Fibroblast of skin of right quadriceps (primary cell): ENCODE measurements around the gene ARFGEF3.
"Not testable (repeated sequence)": the region's sequence is repeated elsewhere in the genome, so short reads cannot be mapped to it uniquely, and the experiment has no call there.

Experiments
- DNase-seq: peaks from one replicate; pipeline ENCODE4 v3.0.0-alpha.2; 2013

The ARFGEF3 gene

GRCh38 chr6:138318741-138319375, 157.1 kb downstream of the ARFGEF3 start:
- no peak for DNase-seq

GRCh38 chr6:138321934-138322333, 160.2 kb downstream of the ARFGEF3 start:
- DNase-seq = no peak

- no peak for DNase-seq
Observed at GRCh38 chr6:138323821-138324220, 162.1 kb downstream of the ARFGEF3 start.

DNA sequence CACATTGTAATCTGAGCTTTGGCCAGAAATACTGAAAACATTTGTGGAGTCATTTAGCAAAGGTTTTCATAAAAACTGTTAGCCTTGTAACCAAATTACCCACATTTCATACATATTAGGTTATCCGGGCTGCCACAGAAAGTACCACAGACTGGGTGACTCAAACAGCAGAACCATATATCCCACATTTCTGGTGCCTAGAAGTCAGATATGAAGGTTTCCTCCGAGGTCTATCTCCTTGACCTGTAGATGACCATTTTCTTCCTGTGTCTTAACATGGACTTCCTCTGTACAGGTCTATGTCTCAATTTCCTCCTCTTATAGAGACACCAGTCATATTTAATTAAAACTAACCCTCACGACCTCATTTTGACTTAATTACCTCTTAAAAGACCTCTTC, 166.5 kb downstream of the ARFGEF3 start:
- DNase-seq = no peak

- no peak for DNase-seq
Observed at GRCh38 chr6:138330763-138331162, 169.0 kb downstream of the ARFGEF3 start.

DNA sequence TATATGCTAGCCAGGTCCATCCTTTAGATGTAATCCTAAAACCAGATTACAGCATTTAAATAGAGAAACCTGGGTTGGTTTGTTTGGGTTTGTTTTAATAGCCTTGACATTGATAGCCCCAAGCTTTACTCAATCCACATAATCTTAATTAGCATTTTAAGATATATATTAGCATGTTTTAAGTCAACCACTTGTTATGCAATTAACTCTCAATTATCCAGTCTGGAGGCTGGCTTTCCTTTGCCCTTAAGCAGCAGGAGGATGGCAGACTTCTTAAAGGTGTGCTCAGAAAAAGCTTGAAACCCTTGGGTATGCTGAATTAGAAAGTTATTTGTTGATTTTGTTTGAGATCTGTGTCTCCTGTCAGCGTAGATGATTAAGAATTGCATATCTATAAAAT, 169.7 kb downstream of the ARFGEF3 start:
- DNase-seq = no peak

GRCh38 chr6:138331984-138332383, 170.2 kb downstream of the ARFGEF3 start:
- DNase-seq = no peak

DNA sequence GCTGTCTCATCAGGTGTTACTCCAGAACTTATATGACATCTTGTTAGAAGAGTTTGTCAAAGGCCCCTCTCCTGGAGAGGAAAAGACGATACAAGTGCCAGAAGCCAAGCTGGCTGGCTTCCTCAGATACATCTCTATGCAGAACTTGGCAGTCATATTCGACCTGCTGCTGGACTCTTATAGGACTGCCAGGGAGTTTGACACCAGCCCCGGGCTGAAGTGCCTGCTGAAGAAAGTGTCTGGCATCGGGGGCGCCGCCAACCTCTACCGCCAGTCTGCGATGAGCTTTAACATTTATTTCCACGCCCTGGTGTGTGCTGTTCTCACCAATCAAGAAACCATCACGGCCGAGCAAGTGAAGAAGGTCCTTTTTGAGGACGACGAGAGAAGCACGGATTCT, 172.3 kb downstream of the ARFGEF3 start:
- no peak for DNase-seq

DNA sequence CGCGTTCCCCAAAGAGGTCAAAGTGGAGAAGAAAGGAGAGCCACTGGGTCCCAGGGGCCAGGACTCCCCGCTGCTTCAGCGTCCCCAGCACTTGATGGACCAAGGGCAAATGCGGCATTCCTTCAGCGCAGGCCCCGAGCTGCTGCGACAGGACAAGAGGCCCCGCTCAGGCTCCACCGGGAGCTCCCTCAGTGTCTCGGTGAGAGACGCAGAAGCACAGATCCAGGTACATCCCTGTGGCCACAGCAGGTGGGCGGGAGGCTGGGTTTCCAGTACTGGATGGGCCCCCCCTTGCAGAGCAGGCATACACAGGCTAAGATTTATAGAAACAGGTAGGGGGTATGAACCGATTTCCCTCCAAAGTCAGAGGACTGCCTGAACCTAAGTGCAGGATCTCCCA, 173.2 kb downstream of the ARFGEF3 start:
- no peak for DNase-seq

- no peak for DNase-seq
Observed at GRCh38 chr6:138336221-138336620, 174.5 kb downstream of the ARFGEF3 start.

GRCh38 chr6:138337076-138337475, 175.3 kb downstream of the ARFGEF3 start:
- no peak for DNase-seq

DNA sequence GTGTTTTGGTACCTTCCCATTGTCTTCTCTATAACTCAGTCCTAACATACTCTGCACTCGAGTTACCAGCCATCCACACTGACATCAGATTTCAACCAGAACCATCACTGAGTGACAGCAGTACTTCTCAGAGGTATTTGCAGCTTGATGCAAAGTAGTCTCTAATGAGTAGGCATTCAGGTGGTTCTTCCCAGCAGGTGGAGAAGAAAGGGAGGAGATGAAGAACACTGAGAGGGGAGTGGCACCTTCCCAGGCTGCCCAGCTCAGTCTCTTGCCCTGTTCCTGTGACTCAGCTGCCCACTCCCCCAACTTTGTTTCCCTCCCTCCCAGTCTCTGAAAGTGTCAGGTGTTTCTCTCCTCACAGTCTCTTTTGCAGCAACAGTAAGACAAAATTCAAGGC, 177.3 kb downstream of the ARFGEF3 start:
- no peak for DNase-seq

DNA sequence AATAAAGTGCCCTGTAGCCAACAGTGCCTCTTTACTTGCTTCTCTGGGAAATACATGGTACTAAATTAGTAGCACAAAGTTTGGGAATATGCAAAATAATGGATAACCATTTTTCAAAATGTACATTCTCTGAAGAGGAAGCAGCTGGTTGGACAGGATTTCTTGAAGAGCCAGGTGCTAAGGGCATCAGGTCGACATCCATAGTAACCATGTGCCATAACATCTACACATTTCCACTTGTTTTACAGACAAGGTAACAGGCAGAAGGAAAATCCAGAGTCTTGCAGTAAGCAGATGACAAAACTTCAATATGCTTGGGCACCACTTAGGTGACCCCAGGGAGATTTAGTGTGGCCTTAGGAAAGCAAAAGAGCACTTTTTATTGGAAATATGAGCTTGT, 179.4 kb downstream of the ARFGEF3 start:
- DNase-seq = no peak

DNA sequence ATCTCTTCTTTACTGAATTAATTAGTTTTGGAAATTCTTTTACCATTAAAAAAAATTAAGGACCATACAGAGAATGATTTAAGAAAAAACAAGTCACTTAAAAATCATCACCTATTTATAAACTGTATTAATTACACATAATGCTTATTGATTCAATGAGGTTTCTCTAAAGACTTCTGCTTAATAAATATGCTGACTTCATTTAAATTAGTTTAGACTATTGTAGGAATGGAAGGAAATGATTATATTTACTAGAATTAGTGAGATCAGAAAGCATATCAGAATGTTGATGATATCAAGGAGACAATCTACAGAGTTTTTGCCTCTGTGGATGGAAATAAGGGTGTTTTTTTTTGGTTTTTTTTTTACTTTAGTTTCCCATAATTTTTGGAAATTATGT, 181.4 kb downstream of the ARFGEF3 start:
- DNase-seq = no peak

GRCh38 chr6:138345565-138346285, 184.0 kb downstream of the ARFGEF3 start:
- DNase-seq = no peak

GRCh38 chr6:138346302-138347195, 184.8 kb downstream of the ARFGEF3 start:
- peak; percentile 6 for DNase-seq

DNA sequence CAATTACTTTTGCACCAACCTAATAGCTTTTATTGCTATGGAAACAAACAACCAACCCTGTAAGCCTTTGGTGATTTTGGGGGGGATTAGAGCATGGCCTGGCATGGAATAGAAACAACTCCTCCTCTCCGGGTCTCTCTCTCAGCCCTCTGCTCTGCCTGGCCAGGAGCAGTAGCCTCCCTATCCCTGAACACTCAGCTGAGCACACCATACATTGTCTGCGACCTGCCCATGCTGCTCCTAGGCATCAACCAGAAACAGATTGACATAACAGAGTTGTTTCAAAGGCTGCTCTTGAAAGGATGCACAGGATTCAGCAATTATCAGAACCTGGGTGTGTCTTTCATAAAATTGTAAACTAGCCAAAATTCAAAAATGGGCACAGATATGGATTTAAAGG, 186.1 kb downstream of the ARFGEF3 start:
- no peak for DNase-seq

GRCh38 chr6:138349891-138350290, 188.2 kb downstream of the ARFGEF3 start:
- peak; percentile 6 for DNase-seq

- DNase-seq = no peak
Observed at GRCh38 chr6:138357928-138358327, 196.2 kb downstream of the ARFGEF3 start.

GRCh38 chr6:138368684-138369083, 206.9 kb downstream of the ARFGEF3 start:
- DNase-seq = not testable (repeated sequence)

DNA sequence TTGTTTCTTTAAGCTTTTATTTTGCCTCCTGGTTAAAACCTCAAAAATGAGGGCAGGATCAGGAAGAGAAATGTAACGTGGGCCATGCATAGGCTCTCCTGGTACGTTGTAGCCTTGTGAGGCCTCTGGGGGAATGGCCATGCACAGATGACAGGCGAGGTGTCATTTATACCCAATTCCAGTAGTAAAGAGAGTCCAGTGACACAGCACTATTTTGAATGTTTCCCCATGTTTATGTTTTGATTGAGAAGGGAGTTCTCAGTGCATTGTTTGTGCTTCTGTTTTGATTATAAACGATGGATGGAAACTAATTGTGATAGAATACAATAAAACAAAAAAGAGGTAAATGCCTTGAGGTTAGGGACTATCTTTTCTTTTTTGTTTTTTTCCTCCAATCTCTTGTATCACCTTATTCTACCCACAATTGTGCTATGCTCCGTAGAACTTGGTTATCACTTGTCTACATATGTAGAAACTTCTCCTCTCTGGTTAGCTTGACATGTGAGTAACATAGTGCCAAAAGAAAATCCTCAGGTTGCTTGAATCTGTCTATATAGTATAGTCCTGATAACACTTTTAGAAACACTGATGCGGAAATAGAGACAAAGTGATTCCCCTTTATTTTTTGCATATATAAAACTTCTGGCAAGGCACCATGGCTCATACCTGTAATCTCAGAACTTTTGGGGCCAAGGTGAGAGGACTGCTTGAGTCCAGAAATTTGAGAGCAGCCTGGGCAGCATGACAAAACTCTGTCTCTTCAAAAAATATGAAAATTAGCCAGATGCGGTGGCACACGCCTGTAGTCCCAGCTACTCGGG, 209.1 kb downstream of the ARFGEF3 start:
- DNase-seq = no peak

- no peak for DNase-seq
Observed at GRCh38 chr6:138371452-138371711, 209.6 kb downstream of the ARFGEF3 start.

- DNase-seq = no peak
Observed at GRCh38 chr6:138371720-138372119, 210.0 kb downstream of the ARFGEF3 start.
